Muscle of leg (tissue), 16 donors: ENCODE results near the gene VIPR1. TPM values are rescaled to one million over a fixed set of nuclear protein-coding genes. Genes with fewer than 3 reads are reported as not detected.

Experiments
- DNase-seq: peaks from one replicate; pipeline ENCODE4 v3.0.0; 2013
- H3K27ac ChIP-seq: one replicate; pipeline ENCODE4 v1.5.1; 2013; ENCODE audit warnings: mild to moderate bottlenecking, low read length, control low read depth
- H3K27me3 ChIP-seq: one replicate; pipeline ENCODE4 v1.6.1; 2013; ENCODE audit warnings: low read length; ENCODE audit not compliant: control insufficient read depth, insufficient read depth
- H3K36me3 ChIP-seq: one replicate; pipeline ENCODE4 v1.6.1; 2013; ENCODE audit warnings: low read length; ENCODE audit not compliant: control insufficient read depth, insufficient read depth
- H3K4me1 ChIP-seq: one replicate; pipeline ENCODE4 v1.6.1; 2013; ENCODE audit warnings: low read length; ENCODE audit not compliant: control insufficient read depth, insufficient read depth
- H3K4me3 ChIP-seq: one replicate; pipeline ENCODE4 v1.5.1; 2013; ENCODE audit warnings: low read length, control low read depth
- H3K9me3 ChIP-seq: replicated peaks from 2 replicates; pipeline ENCODE4 v1.6.1; 2013; ENCODE audit warnings: low read depth, low read length; ENCODE audit not compliant: control insufficient read depth
- WGBS: methylation state at CpG from one replicate; pipeline ENCODE4 v1.1.5; 2013; ENCODE audit warnings: missing lambda C conversion rate; ENCODE audit not compliant: insufficient coverage; 5-methylcytosine and 5-hydroxymethylcytosine counted together
- long read RNA-seq, 11 donors: transcript quantifications; one replicate each; lab custom pipeline, GENCODE V29; 2026
- polyA plus RNA-seq, 8 donors: library from polyadenylated mRNA; unstranded; fragments of 120-200 nt; gene quantifications; one replicate each; pipeline versions ENCODE4 v1.2.1 to v1.2.3, GENCODE V29; 2013; ENCODE audit warnings: inconsistent platforms in 1 of 8, low replicate concordance in 1 of 8; ENCODE audit not compliant: insufficient read length in 8 of 8, insufficient read depth in 1 of 8
- total RNA-seq: library from RNA; stranded (reverse); fragments of 120-200 nt; gene quantifications from one replicate; pipeline ENCODE4 v1.2.4, GENCODE V29; 2013

The VIPR1 gene
- total RNA-seq (1.2 TPM), polyA plus RNA-seq (1 to 10 TPM in 7 of 8 donors, under 1 TPM in 1; 0.52 to 4.1 (median 1.3) TPM)
- long read RNA-seq, donor 1 = 0 reads
- long read RNA-seq, donor 2 = 0 reads
- long read RNA-seq, donor 3 = 0 reads
- long read RNA-seq, donor 4 = 0 reads
- long read RNA-seq, donor 5 = 0 reads
- long read RNA-seq, donor 6, partial matches to known transcripts = 0 of 1 reads
- long read RNA-seq, donor 6, other reads (novel, unspliced or antisense) = 0 of 1 reads
- long read RNA-seq, donor 7 = 0 reads
- long read RNA-seq, donor 8 = 0 reads
- long read RNA-seq, donor 9 = 0 reads
- long read RNA-seq, donor 10 = 0 reads
- long read RNA-seq, donor 11 = 0 reads

GRCh38 chr3:42502429-42503250 lies at the start of gene VIPR1:
Gene VIPR1 (plus strand): TSS chr3:42502643. CDS start chr3:42502736, 93 bp downstream.
- Histone ChIP-seq H3K4me1 (peaks cover 15% of the 10 kb centered on the region), H3K36me3 (no peaks in the 10 kb centered on the region), H3K4me3 (peak within 1 kb of the TSS; percentile 30), H3K9me3 (no peaks in the 10 kb centered on the region), H3K27me3 (peaks cover 65% of the 10 kb centered on the region), H3K27ac (no peak within 1 kb of the TSS)
- peak; percentile 43 for DNase-seq
- 3% methylated on average over 50 of the region's 69 CpGs for WGBS

GRCh38 chr3:42456211-42456610 lies 46.2 kb upstream of the VIPR1 start:
- Histone ChIP-seq H3K4me1 (no peaks in the 10 kb centered on the region), H3K9me3 (no peaks in the 10 kb centered on the region), H3K27me3 (no peaks in the 10 kb centered on the region), H3K27ac (no peak overlapping the region), H3K4me3 (no peak overlapping the region), H3K36me3 (no peaks in the 10 kb centered on the region)
- DNase-seq = no peak

- H3K9me3 ChIP-seq = no peaks in the 10 kb centered on the region
- no peaks in the 10 kb centered on the region for H3K36me3 ChIP-seq
- DNase-seq = no peak
- H3K27me3 ChIP-seq = no peaks in the 10 kb centered on the region
- no peaks in the 10 kb centered on the region for H3K4me1 ChIP-seq
- H3K27ac ChIP-seq = no peak overlapping the region
- no peak overlapping the region for H3K4me3 ChIP-seq
Measured at GRCh38 chr3:42459151-42459550, 43.3 kb upstream of the VIPR1 start.

- no peak for DNase-seq
- 71% methylated on average over 2 of the region's 2 CpGs for WGBS
- H3K9me3 ChIP-seq = no peaks in the 10 kb centered on the region
- no peaks in the 10 kb centered on the region for H3K4me1 ChIP-seq
- H3K27ac ChIP-seq = no peak overlapping the region
- no peaks in the 10 kb centered on the region for H3K27me3 ChIP-seq
- H3K36me3 ChIP-seq = no peaks in the 10 kb centered on the region
- no peak overlapping the region for H3K4me3 ChIP-seq
Measured at GRCh38 chr3:42461762-42462161, 40.7 kb upstream of the VIPR1 start.

GRCh38 chr3:42463093-42463492 lies 39.4 kb upstream of the VIPR1 start:
- WGBS = no CpG with 5 or more reads among the region's 1 CpG

GRCh38 chr3:42468111-42468510 lies 34.3 kb upstream of the VIPR1 start:
- H3K27me3 ChIP-seq = no peaks in the 10 kb centered on the region
- no peak for DNase-seq
- no peaks in the 10 kb centered on the region for H3K9me3 ChIP-seq
- H3K36me3 ChIP-seq = no peaks in the 10 kb centered on the region
- WGBS = no CpG with 5 or more reads among the region's 3 CpGs
- H3K27ac ChIP-seq = no peak overlapping the region
- no peak overlapping the region for H3K4me3 ChIP-seq
- H3K4me1 ChIP-seq = no peaks in the 10 kb centered on the region

More at GRCh38 chr3:42463093-42463492, 39.4 kb upstream of the VIPR1 start:
- H3K36me3 ChIP-seq = no peaks in the 10 kb centered on the region
- H3K4me1 ChIP-seq = no peaks in the 10 kb centered on the region
- no peaks in the 10 kb centered on the region for H3K27me3 ChIP-seq
- no peak for DNase-seq
- H3K9me3 ChIP-seq = no peaks in the 10 kb centered on the region
- H3K4me3 ChIP-seq = no peak overlapping the region
- no peak overlapping the region for H3K27ac ChIP-seq

GRCh38 chr3:42472555-42472954 lies 29.9 kb upstream of the VIPR1 start:
- H3K4me1 ChIP-seq = peaks cover 9% of the 10 kb centered on the region
- H3K27ac ChIP-seq = no peak overlapping the region
- no peaks in the 10 kb centered on the region for H3K9me3 ChIP-seq
- no peak overlapping the region for H3K4me3 ChIP-seq
- DNase-seq = no peak
- WGBS = 14% methylated on average over 1 of the region's 2 CpGs
- H3K36me3 ChIP-seq = no peaks in the 10 kb centered on the region
- peaks cover 3% of the 10 kb centered on the region for H3K27me3 ChIP-seq

- H3K4me3 ChIP-seq = no peak overlapping the region
- 48% methylated on average over 7 of the region's 10 CpGs for WGBS
- DNase-seq = peak; percentile 11
- no peak overlapping the region for H3K27ac ChIP-seq
- no peaks in the 10 kb centered on the region for H3K36me3 ChIP-seq
- peaks cover 9% of the 10 kb centered on the region for H3K4me1 ChIP-seq
- peaks cover 3% of the 10 kb centered on the region for H3K27me3 ChIP-seq
- no peaks in the 10 kb centered on the region for H3K9me3 ChIP-seq
Measured at GRCh38 chr3:42473083-42473932, 29.1 kb upstream of the VIPR1 start.

- peaks cover 6% of the 10 kb centered on the region for H3K9me3 ChIP-seq
- WGBS = 79% methylated on average over 3 of the region's 8 CpGs
- peaks cover 9% of the 10 kb centered on the region for H3K4me1 ChIP-seq
- no peak overlapping the region for H3K27ac ChIP-seq
- peaks cover 3% of the 10 kb centered on the region for H3K27me3 ChIP-seq
- no peak overlapping the region for H3K4me3 ChIP-seq
- peak; percentile 19 for DNase-seq
- H3K36me3 ChIP-seq = no peaks in the 10 kb centered on the region
Measured at GRCh38 chr3:42476225-42477125, 26.0 kb upstream of the VIPR1 start.
